ENCODE data around the gene PXDC1.

The PXDC1 gene

GRCh38 chr6:3751077-3751729, at the start of gene PXDC1:
TSS of gene PXDC1 (minus strand) at chr6:3751713. CDS start at chr6:3751531, 182 bp downstream.
- no peak for DNase-seq

GRCh38 chr6:3800850-3801591, 49.5 kb upstream of the PXDC1 start:
- DNase-seq: no peak

GRCh38 chr6:3799719-3800118, 48.2 kb upstream of the PXDC1 start:
- no peak for DNase-seq

GRCh38 chr6:3798055-3798919, 46.8 kb upstream of the PXDC1 start:
- peak; percentile 90 to 91 for DNase-seq

- DNase-seq: no peak
Observed at GRCh38 chr6:3797231-3798054, 45.9 kb upstream of the PXDC1 start.

- no peak for DNase-seq
Observed at GRCh38 chr6:3796719-3797041, 45.2 kb upstream of the PXDC1 start.

- no peak for DNase-seq
Observed at GRCh38 chr6:3795836-3796718, 44.6 kb upstream of the PXDC1 start.

GRCh38 chr6:3794092-3794491, 42.6 kb upstream of the PXDC1 start:
- DNase-seq: no peak

- no peak for DNase-seq
Observed at GRCh38 chr6:3793545-3793944, 42.0 kb upstream of the PXDC1 start.

GRCh38 chr6:3791526-3792203, 40.2 kb upstream of the PXDC1 start:
- no peak for DNase-seq

- DNase-seq: no peak
Observed at GRCh38 chr6:3789896-3790558, 38.5 kb upstream of the PXDC1 start.

- DNase-seq: no peak
Observed at GRCh38 chr6:3789018-3789895, 37.7 kb upstream of the PXDC1 start.

GRCh38 chr6:3788408-3789017, 37.0 kb upstream of the PXDC1 start:
- no peak for DNase-seq

GRCh38 chr6:3786141-3786540, 34.6 kb upstream of the PXDC1 start:
- no peak for DNase-seq

GRCh38 chr6:3785745-3786098, 34.2 kb upstream of the PXDC1 start:
- no peak for DNase-seq

GRCh38 chr6:3784885-3785744, 33.6 kb upstream of the PXDC1 start:
- DNase-seq: no peak

- DNase-seq: no peak
Observed at GRCh38 chr6:3784423-3784822, 32.9 kb upstream of the PXDC1 start.

All from NCI-H187 (cell line).